ENCODE data around the gene KCTD17. TPM values are rescaled to one million over a fixed set of nuclear protein-coding genes. Genes with fewer than 3 reads are reported as not detected.

Gene KCTD17
- total and polyA plus RNA-seq, 12 donors = 6.9 to 49.2 (median 16.4) TPM

- Histone ChIP-seq H3K36me3 (peaks cover 0 to 70% (median 8%) of the 10 kb centered on the region in 9 donors), H3K27ac (peak overlapping the region in 3 of 10 donors; percentile 22 to 29 (median 26)), H3K4me1 (peaks cover 4 to 44% (median 26%) of the 10 kb centered on the region in 9 donors), H3K4me3 (no peak overlapping the region), H3K27me3 (no peaks in the 10 kb centered on the region), H3K9me3 (no peaks in the 10 kb centered on the region)
- intact Hi-C loops (cut with DNase I) = no loop called here
- DNase-seq (peak in 1 of 2 donors; percentile 30), ATAC-seq (peak in 7 of 8 donors; percentile 19 to 84 (median 61))
- 55 to 60% methylated on average over 5 of the region's 5 CpGs for WGBS, 2 donors
- no peak for TF ChIP-seq CTCF (IDR thresholded peaks at IDR 0.05)
Observed at GRCh38 chr22:37026325-37026724, 25.2 kb upstream of the KCTD17 start.

DNA sequence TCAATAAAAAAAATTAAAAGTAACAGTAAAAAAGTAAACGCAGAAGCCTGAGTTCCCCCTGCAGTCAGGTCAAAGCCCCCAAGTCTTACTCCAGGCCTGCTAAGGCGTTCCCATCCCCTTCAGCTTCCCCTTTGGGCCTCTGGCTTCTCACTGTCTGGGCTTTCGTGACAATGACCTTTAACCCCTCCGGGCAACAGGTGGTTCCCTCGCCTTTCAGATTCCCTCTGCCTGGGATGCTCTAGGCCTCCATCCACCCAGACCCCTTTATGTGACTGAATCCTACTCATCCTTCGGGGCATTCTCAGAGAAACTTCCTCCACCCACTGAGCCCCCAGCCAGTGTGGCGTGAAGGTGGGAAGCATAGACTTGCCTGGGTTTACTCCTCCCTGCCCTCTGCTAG is 24.0 kb upstream of the KCTD17 start:
- no peak overlapping the region for H3K27ac ChIP-seq
- peaks cover 0 to 70% (median 8%) of the 10 kb centered on the region in 9 donors for H3K36me3 ChIP-seq
- no peak overlapping the region for H3K4me3 ChIP-seq
- no peak for DNase-seq
- H3K27me3 ChIP-seq = no peaks in the 10 kb centered on the region
- no peaks in the 10 kb centered on the region for H3K9me3 ChIP-seq
- WGBS, 2 donors = 96% methylated on average over 7 of the region's 7 CpGs
- peaks cover 2 to 32% (median 15%) of the 10 kb centered on the region in 9 donors for H3K4me1 ChIP-seq
- no peak for TF ChIP-seq CTCF (IDR thresholded peaks at IDR 0.05)
- no peak for ATAC-seq
- intact Hi-C loops (cut with DNase I) = no loop called here

- Histone ChIP-seq H3K36me3 (peaks cover 0 to 70% (median 8%) of the 10 kb centered on the region in 9 donors), H3K27ac (no peak overlapping the region), H3K27me3 (peaks cover 0 to 8% (median 0%) of the 10 kb centered on the region in 7 donors), H3K4me3 (no peak overlapping the region), H3K4me1 (peaks cover 0 to 21% (median 9%) of the 10 kb centered on the region in 9 donors), H3K9me3 (no peaks in the 10 kb centered on the region)
- ATAC-seq = no peak
- TF ChIP-seq CTCF (IDR thresholded peaks at IDR 0.05) = no peak
- DNase-seq = no peak
- WGBS, 2 donors = 92 to 96% methylated on average over 22 of the region's 22 CpGs
- intact Hi-C loops (cut with DNase I) = no loop called here
Observed at GRCh38 chr22:37028692-37029674, 22.6 kb upstream of the KCTD17 start.

GRCh38 chr22:37030560-37031281 is 20.8 kb upstream of the KCTD17 start:
- Histone ChIP-seq H3K27me3 (peaks cover 0 to 9% (median 0%) of the 10 kb centered on the region in 7 donors), H3K4me3 (no peak overlapping the region), H3K27ac (no peak overlapping the region), H3K4me1 (peaks cover 0 to 14% (median 5%) of the 10 kb centered on the region in 9 donors), H3K9me3 (no peaks in the 10 kb centered on the region), H3K36me3 (peaks cover 0 to 54% (median 6%) of the 10 kb centered on the region in 9 donors)
- no peak for ATAC-seq
- no peak for TF ChIP-seq CTCF (IDR thresholded peaks at IDR 0.05)
- WGBS, 2 donors = 69 to 73% methylated on average over 14 of the region's 14 CpGs
- no peak for DNase-seq
- intact Hi-C loops (cut with DNase I) = loop anchor here in 1 of 10 donors (10.0 kb wide), 1 partner anchor 246 kb away; no protein-coding TSS in a partner anchor
